Karpas-422 (cell line): ENCODE measurements around the gene IFI27. TPM values are rescaled to one million over a fixed set of nuclear protein-coding genes. Genes with fewer than 3 reads are reported as not detected.

ENCODE experiments used
- DNase-seq: peaks from one replicate; pipeline ENCODE4 v3.0.0-alpha.2; 2015
- H2AFZ ChIP-seq: fragments of 200-600 bp; sonication (generic); 2 replicates; pipeline ENCODE4 v1.6.1; 2014; ENCODE audit warnings: antibody characterized with exemption, low read length, mixed read lengths
- H3K27ac ChIP-seq: fragments of 200-600 bp; sonication (generic); 2 replicates; pipeline ENCODE4 v1.5.1; 2014; ENCODE audit warnings: mild to moderate bottlenecking, low read length, moderate library complexity
- H3K27me3 ChIP-seq: fragments of 200-600 bp; sonication (generic); 2 replicates; pipeline ENCODE4 v1.6.1; 2014; ENCODE audit warnings: low read length, mixed read lengths
- H3K36me3 ChIP-seq: fragments of 200-600 bp; sonication (generic); 2 replicates; pipeline ENCODE4 v1.6.1; 2014; ENCODE audit warnings: low read length, mixed read lengths; ENCODE audit not compliant: insufficient read depth
- H3K4me1 ChIP-seq: fragments of 200-600 bp; sonication (generic); 2 replicates; pipeline ENCODE4 v1.6.1; 2014; ENCODE audit warnings: mild to moderate bottlenecking, low read length, mixed read lengths
- H3K4me2 ChIP-seq: fragments of 200-600 bp; sonication (generic); 2 replicates; pipeline ENCODE4 v1.6.1; 2014; ENCODE audit warnings: low read length, low read depth, mild to moderate bottlenecking; ENCODE audit not compliant: poor library complexity, severe bottlenecking
- H3K4me3 ChIP-seq: fragments of 200-600 bp; sonication (generic); 2 replicates; pipeline ENCODE4 v1.5.1; 2014; ENCODE audit warnings: mild to moderate bottlenecking, antibody characterized with exemption, low read length, mixed read lengths
- H3K79me2 ChIP-seq: fragments of 200-600 bp; sonication (generic); 2 replicates; pipeline ENCODE4 v1.6.1; 2014; ENCODE audit warnings: mild to moderate bottlenecking, low read length, mixed read lengths
- H3K9ac ChIP-seq: fragments of 200-600 bp; sonication (generic); 2 replicates; pipeline ENCODE4 v1.6.0; 2014; ENCODE audit warnings: low read length
- H3K9me2 ChIP-seq: fragments of 200-600 bp; sonication (generic), shearing (Covaris generic); replicated peaks from 2 replicates; pipeline ENCODE4 v1.6.0; 2014; ENCODE audit warnings: mild to moderate bottlenecking, low read length, moderate library complexity; ENCODE audit not compliant: insufficient read depth
- H3K9me3 ChIP-seq: fragments of 300-700, 200-600 bp; sonication (generic); 2 replicates; pipeline ENCODE4 v1.6.1; 2014; ENCODE audit warnings: low read length, mixed read lengths
- H4K20me1 ChIP-seq: fragments of 200-600 bp; sonication (generic); 2 replicates; pipeline ENCODE4 v1.6.1; 2014; ENCODE audit warnings: mild to moderate bottlenecking, antibody characterized with exemption, low read length, low read depth; ENCODE audit not compliant: insufficient read depth
- total RNA-seq: library from RNA; depleted of rRNA; stranded (reverse); fragments of >200 nt; shearing (Covaris generic); gene quantifications from 2 replicates; pipeline ENCODE4 v1.2.3, GENCODE V29; 2014; ENCODE audit warnings: low replicate concordance

Gene IFI27
- total RNA-seq, 1 experiment from 2014 or later = 0.48 TPM

- Histone ChIP-seq H3K4me2 (no peak overlapping the region), H3K79me2 (no peaks in the 10 kb centered on the region), H3K9me3 (no peaks in the 10 kb centered on the region), H3K4me1 (no peaks in the 10 kb centered on the region), H2AFZ (no peak overlapping the region), H4K20me1 (no peaks in the 10 kb centered on the region), H3K36me3 (no peaks in the 10 kb centered on the region), H3K27me3 (no peaks in the 10 kb centered on the region), H3K9me2 (no peaks in the 10 kb centered on the region), H3K9ac (no peak overlapping the region), H3K4me3 (no peak overlapping the region), H3K27ac (no peak overlapping the region)
- no peak for DNase-seq
These were observed 46.7 kb downstream of the IFI27 start for GRCh38 chr14:94157197-94157596.

GRCh38 chr14:94158239-94158883 is 47.8 kb downstream of the IFI27 start:
- Histone ChIP-seq H3K36me3 (no peaks in the 10 kb centered on the region), H4K20me1 (no peaks in the 10 kb centered on the region), H3K4me2 (no peak overlapping the region), H3K9me3 (no peaks in the 10 kb centered on the region), H3K4me3 (no peak overlapping the region), H3K27ac (no peak overlapping the region), H3K27me3 (no peaks in the 10 kb centered on the region), H3K79me2 (no peaks in the 10 kb centered on the region), H3K9me2 (no peaks in the 10 kb centered on the region), H3K4me1 (no peaks in the 10 kb centered on the region), H3K9ac (no peak overlapping the region), H2AFZ (no peak overlapping the region)
- no peak for DNase-seq

- H3K9ac ChIP-seq = no peak overlapping the region
- H4K20me1 ChIP-seq = no peaks in the 10 kb centered on the region
- no peaks in the 10 kb centered on the region for H3K9me2 ChIP-seq
- no peaks in the 10 kb centered on the region for H3K27me3 ChIP-seq
- no peak overlapping the region for H3K27ac ChIP-seq
- no peak overlapping the region for H3K4me3 ChIP-seq
- no peak overlapping the region for H3K4me2 ChIP-seq
- H3K36me3 ChIP-seq = no peaks in the 10 kb centered on the region
- no peak overlapping the region for H2AFZ ChIP-seq
- H3K79me2 ChIP-seq = no peaks in the 10 kb centered on the region
- no peaks in the 10 kb centered on the region for H3K4me1 ChIP-seq
- H3K9me3 ChIP-seq = no peaks in the 10 kb centered on the region
- DNase-seq = no peak
These were observed 50.5 kb downstream of the IFI27 start for GRCh38 chr14:94161058-94161457.

- H3K27me3 ChIP-seq = no peaks in the 10 kb centered on the region
- no peaks in the 10 kb centered on the region for H3K36me3 ChIP-seq
- H3K9me3 ChIP-seq = no peaks in the 10 kb centered on the region
- no peaks in the 10 kb centered on the region for H3K9me2 ChIP-seq
- no peaks in the 10 kb centered on the region for H3K4me1 ChIP-seq
- H3K79me2 ChIP-seq = no peaks in the 10 kb centered on the region
- no peak overlapping the region for H3K9ac ChIP-seq
- no peak for DNase-seq
- H2AFZ ChIP-seq = no peak overlapping the region
- H3K4me3 ChIP-seq = no peak overlapping the region
- no peak overlapping the region for H3K4me2 ChIP-seq
- H3K27ac ChIP-seq = no peak overlapping the region
- no peaks in the 10 kb centered on the region for H4K20me1 ChIP-seq
These were observed 51.4 kb downstream of the IFI27 start for GRCh38 chr14:94161981-94162380.

- DNase-seq = no peak
- no peaks in the 10 kb centered on the region for H3K36me3 ChIP-seq
- H3K9me2 ChIP-seq = no peaks in the 10 kb centered on the region
- H3K4me1 ChIP-seq = no peaks in the 10 kb centered on the region
- no peaks in the 10 kb centered on the region for H3K9me3 ChIP-seq
- H2AFZ ChIP-seq = no peak overlapping the region
- H4K20me1 ChIP-seq = no peaks in the 10 kb centered on the region
- H3K4me2 ChIP-seq = no peak overlapping the region
- no peak overlapping the region for H3K9ac ChIP-seq
- H3K27ac ChIP-seq = no peak overlapping the region
- H3K79me2 ChIP-seq = no peaks in the 10 kb centered on the region
- no peaks in the 10 kb centered on the region for H3K27me3 ChIP-seq
- H3K4me3 ChIP-seq = no peak overlapping the region
These were observed 51.9 kb downstream of the IFI27 start for GRCh38 chr14:94162466-94162865.

- Histone ChIP-seq H3K9me2 (no peaks in the 10 kb centered on the region), H3K9ac (no peak overlapping the region), H3K27ac (no peak overlapping the region), H4K20me1 (no peaks in the 10 kb centered on the region), H3K4me3 (no peak overlapping the region), H3K79me2 (no peaks in the 10 kb centered on the region), H3K27me3 (no peaks in the 10 kb centered on the region), H3K4me2 (no peak overlapping the region), H2AFZ (no peak overlapping the region), H3K9me3 (no peaks in the 10 kb centered on the region), H3K4me1 (no peaks in the 10 kb centered on the region), H3K36me3 (no peaks in the 10 kb centered on the region)
- DNase-seq = no peak
These were observed 53.3 kb downstream of the IFI27 start for GRCh38 chr14:94163796-94164195.

- Histone ChIP-seq H3K27ac (no peak overlapping the region), H2AFZ (no peak overlapping the region), H3K27me3 (no peaks in the 10 kb centered on the region), H3K9me2 (no peaks in the 10 kb centered on the region), H3K9me3 (no peaks in the 10 kb centered on the region), H3K4me1 (no peaks in the 10 kb centered on the region), H3K36me3 (no peaks in the 10 kb centered on the region), H3K79me2 (no peaks in the 10 kb centered on the region), H3K4me2 (no peak overlapping the region), H4K20me1 (no peaks in the 10 kb centered on the region), H3K4me3 (no peak overlapping the region), H3K9ac (no peak overlapping the region)
- DNase-seq = no peak
These were observed 54.3 kb downstream of the IFI27 start for GRCh38 chr14:94164685-94165431.

GRCh38 chr14:94165744-94166143 is 55.2 kb downstream of the IFI27 start:
- peaks cover 5% of the 10 kb centered on the region for H3K4me1 ChIP-seq
- H3K9ac ChIP-seq = no peak overlapping the region
- no peak overlapping the region for H3K4me2 ChIP-seq
- no peaks in the 10 kb centered on the region for H3K36me3 ChIP-seq
- H3K27me3 ChIP-seq = no peaks in the 10 kb centered on the region
- no peaks in the 10 kb centered on the region for H3K9me3 ChIP-seq
- no peaks in the 10 kb centered on the region for H4K20me1 ChIP-seq
- H3K9me2 ChIP-seq = no peaks in the 10 kb centered on the region
- H3K4me3 ChIP-seq = no peak overlapping the region
- H3K79me2 ChIP-seq = no peaks in the 10 kb centered on the region
- H3K27ac ChIP-seq = no peak overlapping the region
- no peak for DNase-seq
- no peak overlapping the region for H2AFZ ChIP-seq
